Upper lobe of right lung (tissue), 1 donor: Measurements from ENCODE around the gene GALM. TPM values are rescaled to one million over a fixed set of nuclear protein-coding genes. Genes with fewer than 3 reads are reported as not detected.
"Not testable (repeated sequence)": the region's sequence is repeated elsewhere in the genome, so short reads cannot be mapped to it uniquely, and the experiment has no call there.

Experiments
- ATAC-seq: fragments of 200-7000 bp; cut with Tn5 transposase; one replicate; pipeline ENCODE4 v1.9.1; 2020; ENCODE audit warnings: mild to moderate bottlenecking, moderate library complexity
- DNase-seq: peaks from one replicate; pipeline ENCODE4 v3.0.0-alpha.2; 2020
- H3K27ac ChIP-seq: fragments of 200-600 bp; one replicate; pipeline ENCODE4 v1.8.0; 2022
- H3K27me3 ChIP-seq: fragments of 200-600 bp; one replicate; pipeline ENCODE4 v1.8.0; 2022; ENCODE audit warnings: mild to moderate bottlenecking
- H3K36me3 ChIP-seq: fragments of 200-600 bp; one replicate; pipeline ENCODE4 v1.8.0; 2022
- H3K4me1 ChIP-seq: fragments of 200-600 bp; one replicate; pipeline ENCODE4 v1.8.0; 2022
- H3K4me3 ChIP-seq: fragments of 200-600 bp; one replicate; pipeline ENCODE4 v1.8.0; 2022; ENCODE audit warnings: mild to moderate bottlenecking
- H3K9me3 ChIP-seq: fragments of 200-600 bp; one replicate; pipeline ENCODE4 v1.8.0; 2022
- CTCF ChIP-seq: fragments of 200-600 bp; IDR thresholded peaks from one replicate; pipeline ENCODE4 v1.8.0; 2022; ENCODE audit warnings: antibody characterized with exemption
- intact Hi-C: fragments of 100-400 bp; cut with DNase I; formaldehyde crosslinking; loops from one replicate; pipeline ENCODE4 v1.11.0; 2022
- total RNA-seq: library from RNA; stranded (reverse); fragmentation: NEBNext Ultra II Directional; extraction: Animal tissue kit (Norgen Biotek cat#: 25700); gene quantifications from one replicate; pipeline ENCODE4 v1.2.1, GENCODE V29; 2021
- donor health status: DM: no; HTN: yes; CAD: no; lungs with severe emphysema.

Gene GALM
- total RNA-seq, 1 donor from 2014 or later: 14.7 TPM

GRCh38 chr2:38682008-38682575 is 16.2 kb downstream of the GALM start:
- Histone ChIP-seq H3K27ac (no peak overlapping the region), H3K9me3 (no peaks in the 10 kb centered on the region), H3K4me1 (no peaks in the 10 kb centered on the region), H3K4me3 (no peak overlapping the region), H3K36me3 (peaks cover 56% of the 10 kb centered on the region), H3K27me3 (no peaks in the 10 kb centered on the region)
- TF ChIP-seq CTCF: no peak
- intact Hi-C loops: no loop called here
- ATAC-seq (no peak), DNase-seq (no peak)

- intact Hi-C loops, H3K4me3 ChIP-seq, H3K4me1 ChIP-seq, H3K27ac ChIP-seq, H3K27me3 ChIP-seq, DNase-seq, H3K9me3 ChIP-seq, ATAC-seq: not testable (repeated sequence)
- peaks cover 54% of the 10 kb centered on the region for H3K36me3 ChIP-seq
Measured at GRCh38 chr2:38682620-38683019, 16.7 kb downstream of the GALM start.

- Histone ChIP-seq H3K4me3 (no peak overlapping the region), H3K27ac (no peak overlapping the region), H3K4me1 (no peaks in the 10 kb centered on the region), H3K27me3 (no peaks in the 10 kb centered on the region), H3K9me3 (no peaks in the 10 kb centered on the region), H3K36me3 (peaks cover 60% of the 10 kb centered on the region)
- TF ChIP-seq CTCF: no peak
- intact Hi-C loops: no loop called here
- DNase-seq (no peak), ATAC-seq (no peak)
Measured at GRCh38 chr2:38683766-38684165, 17.9 kb downstream of the GALM start.

GRCh38 chr2:38685116-38685735 is 19.3 kb downstream of the GALM start:
- no peaks in the 10 kb centered on the region for H3K27me3 ChIP-seq
- ATAC-seq: peak; percentile 30
- H3K27ac ChIP-seq: no peak overlapping the region
- no peak for TF ChIP-seq CTCF
- no peaks in the 10 kb centered on the region for H3K9me3 ChIP-seq
- peaks cover 54% of the 10 kb centered on the region for H3K36me3 ChIP-seq
- intact Hi-C loops: no loop called here
- no peak for DNase-seq
- H3K4me1 ChIP-seq: no peaks in the 10 kb centered on the region
- no peak overlapping the region for H3K4me3 ChIP-seq

- Histone ChIP-seq H3K4me1 (no peaks in the 10 kb centered on the region), H3K4me3 (no peak overlapping the region), H3K9me3 (no peaks in the 10 kb centered on the region), H3K36me3 (peaks cover 25% of the 10 kb centered on the region), H3K27me3 (no peaks in the 10 kb centered on the region), H3K27ac (no peak overlapping the region)
- ATAC-seq (peak; percentile 35), DNase-seq (no peak)
- TF ChIP-seq CTCF: no peak
- intact Hi-C loops: no loop called here
Measured at GRCh38 chr2:38690499-38691420, 24.8 kb downstream of the GALM start.

- ATAC-seq (no peak), DNase-seq (no peak)
- Histone ChIP-seq H3K9me3 (no peaks in the 10 kb centered on the region), H3K4me3 (no peak overlapping the region), H3K36me3 (peaks cover 20% of the 10 kb centered on the region), H3K27ac (no peak overlapping the region), H3K4me1 (no peaks in the 10 kb centered on the region), H3K27me3 (no peaks in the 10 kb centered on the region)
- TF ChIP-seq CTCF: no peak
- intact Hi-C loops: no loop called here
Measured at GRCh38 chr2:38691994-38692393, 26.1 kb downstream of the GALM start.
